HepG2 (cell line): Measurements from ENCODE around the gene ADSS1. TPM values are rescaled to one million over a fixed set of nuclear protein-coding genes. Genes with fewer than 3 reads are reported as not detected.

ENCODE experiments used
- ATAC-seq: fragments of 200-7000 bp; cut with Tn5 transposase; 3 replicates; pipeline ENCODE4 v1.9.1; 2020; ENCODE audit warnings: mild to moderate bottlenecking, moderate library complexity
- BruUV-seq: library from RNA; stranded (reverse); fragments of 400-500 nt; replicated peaks from 2 replicates; lab custom pipeline; 2021; lab: Mats Ljungman, UMichigan
- CTCF ChIA-PET: fragments of 300-600 bp; formaldehyde crosslinking; extraction: SDS; loops from one replicate; lab custom pipeline; 2021; ENCODE audit warnings: low total read pairs, inconsistent platforms, low intra/inter-chr PET ratio; lab: Yijun Ruan, JAX
- POLR2A ChIA-PET: fragments of 350-600 bp; sonication (Branson Sonifier 250); formaldehyde crosslinking; loops from one replicate; lab custom pipeline; 2020; ENCODE audit warnings: antibody characterized with exemption, inconsistent platforms; lab: Yijun Ruan, JAX
- DNase-seq: peaks from one replicate; pipeline ENCODE4 v3.0.0-alpha.2; 2015; ENCODE audit warnings: low spot score
- FAIRE-seq: peaks from 3 replicates; lab custom pipeline; 2011; peaks lifted over from hg19 to GRCh38; lab: Jason Lieb, UNC
- H2AFZ ChIP-seq: one replicate; pipeline ENCODE4 v1.6.1; 2011; ENCODE audit warnings: low read length, inconsistent platforms
- H3K27ac ChIP-seq: fragments of 300-600 bp; 3 replicates; pipeline ENCODE4 v1.8.0; 2011; ENCODE audit warnings: mixed run types, mild to moderate bottlenecking, mixed read lengths, low read length, inconsistent platforms; ENCODE audit not compliant: insufficient read depth; ENCODE audit errors: extremely low read length
- H3K27me3 ChIP-seq, 2 experiments: fragments of 200-600 bp in 1 of 2; 2 replicates in 1 of 2; 3 replicates in 1 of 2; pipeline versions ENCODE4 v1.6.0 to v1.8.0; 2011; ENCODE audit warnings: low read length in 2 of 2, mild to moderate bottlenecking in 2 of 2, moderate library complexity in 2 of 2, inconsistent platforms in 1 of 2; ENCODE audit not compliant: insufficient read depth in 2 of 2, control insufficient read depth in 1 of 2
- H3K36me3 ChIP-seq, 2 experiments: fragments of 200-600 bp in 1 of 2; replicated peaks in 1 of 2; 2 replicates in 1 of 2; 3 replicates in 1 of 2; pipeline versions ENCODE4 v1.5.1 to v1.8.0; 2011; ENCODE audit warnings: low read length in 2 of 2, inconsistent platforms in 1 of 2; ENCODE audit not compliant: insufficient read depth in 2 of 2, control insufficient read depth in 1 of 2
- H3K4me1 ChIP-seq: 2 replicates; pipeline ENCODE4 v1.5.1; 2012; ENCODE audit warnings: low read length, inconsistent platforms; ENCODE audit not compliant: insufficient read depth
- H3K4me2 ChIP-seq: 2 replicates; pipeline ENCODE4 v1.6.0; 2011; ENCODE audit warnings: low read depth, low read length, inconsistent platforms
- H3K4me3 ChIP-seq, 3 experiments: fragments of 200-600 bp in 1 of 3; sonication (generic), shearing (Covaris generic) in 1 of 3; replicated peaks in 1 of 3; 2 replicates each; pipeline ENCODE4 v1.5.1; 2011 to 2016; ENCODE audit warnings: low read length in 3 of 3, inconsistent platforms in 2 of 3, low read depth in 2 of 3, mild to moderate bottlenecking in 2 of 3, control low read depth in 1 of 3, mixed read lengths in 1 of 3; ENCODE audit not compliant: insufficient read depth in 1 of 3
- H3K79me2 ChIP-seq: one replicate; pipeline ENCODE4 v1.6.1; 2011; ENCODE audit warnings: low read length, inconsistent platforms; ENCODE audit not compliant: insufficient read depth
- H3K9ac ChIP-seq: 2 replicates; pipeline ENCODE4 v1.6.0; 2011; ENCODE audit warnings: mild to moderate bottlenecking, low read depth, low read length, inconsistent platforms; ENCODE audit not compliant: insufficient read depth
- H3K9me3 ChIP-seq: 2 replicates; pipeline ENCODE4 v1.5.1; 2012; ENCODE audit warnings: mild to moderate bottlenecking, low read length
- H4K20me1 ChIP-seq: 2 replicates; pipeline ENCODE4 v1.6.0; 2011; ENCODE audit warnings: inconsistent platforms, mild to moderate bottlenecking, low read length, moderate library complexity; ENCODE audit not compliant: insufficient read depth
- ATM ChIP-seq: fragments of 450-650 bp; IDR thresholded peaks from 2 replicates; pipeline ENCODE4 v1.7.1; 2017; ENCODE audit warnings: mild to moderate bottlenecking, borderline replicate concordance
- HDAC2 ChIP-seq: sonication (generic); formaldehyde crosslinking; IDR thresholded peaks from 2 replicates; pipeline ENCODE4 v1.4.0; 2020; ENCODE audit warnings: missing genetic modification reagents
- HNRNPLL ChIP-seq: fragments of 200-400 bp; formaldehyde crosslinking; IDR thresholded peaks from 2 replicates; pipeline ENCODE4 v1.6.1; 2017; ENCODE audit warnings: mild to moderate bottlenecking, low read depth, low read length; ENCODE audit not compliant: poor library complexity, severe bottlenecking
- KAT2B ChIP-seq: fragments of 150-350 bp; IDR thresholded peaks from 2 replicates; pipeline ENCODE4 v1.6.1; 2014; ENCODE audit warnings: low read depth, low read length, borderline replicate concordance
- KLF15 ChIP-seq: sonication (generic); formaldehyde crosslinking; IDR thresholded peaks from 2 replicates; pipeline ENCODE4 v1.8.1; 2023; ENCODE audit warnings: borderline replicate concordance, mild to moderate bottlenecking, inconsistent platforms, missing genetic modification reagents, mixed read lengths
- MAFF ChIP-seq: IDR thresholded peaks from 2 replicates; pipeline ENCODE4 v1.6.1; 2011; ENCODE audit warnings: low read depth, low read length, improper control_type of control experiment
- MTA1 ChIP-seq: sonication (generic); formaldehyde crosslinking; IDR thresholded peaks from 2 replicates; pipeline ENCODE4 v1.4.0; 2020; ENCODE audit warnings: missing genetic modification reagents, mild to moderate bottlenecking, borderline replicate concordance
- NFE2 ChIP-seq: sonication (generic); formaldehyde crosslinking; IDR thresholded peaks from 2 replicates; pipeline ENCODE4 v1.4.0; 2020; ENCODE audit warnings: missing genetic modification reagents
- RCOR2 ChIP-seq: IDR thresholded peaks from 2 replicates; pipeline ENCODE4 v1.6.1; 2016; ENCODE audit warnings: missing biosample characterization, missing genetic modification reagents
- SMARCE1 ChIP-seq: fragments of 450-650 bp; IDR thresholded peaks from 2 replicates; pipeline ENCODE4 v1.6.1; 2017; ENCODE audit warnings: borderline replicate concordance
- SRY ChIP-seq: sonication (generic); formaldehyde crosslinking; IDR thresholded peaks from 2 replicates; pipeline ENCODE4 v1.8.0; 2022; ENCODE audit warnings: mild to moderate bottlenecking, missing genetic modification reagents
- ZKSCAN8 ChIP-seq: IDR thresholded peaks from 2 replicates; pipeline ENCODE4 v1.6.1; 2016; ENCODE audit warnings: borderline replicate concordance, missing genetic modification reagents, missing compliant biosample characterization
- ZNF224 ChIP-seq: sonication (generic); formaldehyde crosslinking; IDR thresholded peaks from 2 replicates; pipeline ENCODE4 v1.5.0; 2020; ENCODE audit warnings: mild to moderate bottlenecking, missing genetic modification reagents
- ZNF44 ChIP-seq: sonication (generic); formaldehyde crosslinking; IDR thresholded peaks from 2 replicates; pipeline ENCODE4 v1.5.1; 2020; ENCODE audit warnings: mild to moderate bottlenecking, missing genetic modification reagents
- ZNF484 ChIP-seq: sonication (generic); formaldehyde crosslinking; IDR thresholded peaks from 2 replicates; pipeline ENCODE4 v1.5.1; 2020; ENCODE audit warnings: mild to moderate bottlenecking, low read depth, missing genetic modification reagents, borderline replicate concordance
- ZNF501 ChIP-seq: sonication (generic); formaldehyde crosslinking; IDR thresholded peaks from 2 replicates; pipeline ENCODE4 v1.5.1; 2020; ENCODE audit warnings: mild to moderate bottlenecking, moderate library complexity, missing genetic modification reagents
- ZNF543 ChIP-seq: sonication (generic); formaldehyde crosslinking; IDR thresholded peaks from 2 replicates; pipeline ENCODE4 v1.4.0; 2020; ENCODE audit warnings: mild to moderate bottlenecking, missing genetic modification reagents
- ZNF552 ChIP-seq: sonication (generic); formaldehyde crosslinking; IDR thresholded peaks from 2 replicates; pipeline ENCODE4 v1.9.0; 2022; ENCODE audit warnings: missing genetic modification reagents, mild to moderate bottlenecking, borderline replicate concordance
- ZNF557 ChIP-seq: sonication (generic); formaldehyde crosslinking; IDR thresholded peaks from 2 replicates; pipeline ENCODE4 v1.4.0; 2020; ENCODE audit warnings: missing genetic modification reagents
- WGBS: methylation state at CpG from one replicate; pipeline ENCODE4 v1.1.6; 2017; ENCODE audit warnings: low lambda C conversion rate; 5-methylcytosine and 5-hydroxymethylcytosine counted together
- in situ Hi-C: cut with HindIII; loops from 2 replicates; pipeline ENCODE4 v1.10.0; 2017; ENCODE audit warnings: low pct_unique_long_range_greater_than_20kb; ENCODE audit not compliant: extremely low pct_ligation_motif_present
- intact Hi-C: fragments of 100-400 bp; cut with micrococcal nuclease; formaldehyde crosslinking; loops from one replicate; pipeline ENCODE4 v1.10.0; 2022; ENCODE audit not compliant: unreplicated experiment
- polyA plus RNA-seq, 8 experiments: library from polyadenylated mRNA; depleted of rRNA in 3 of 8; stranded (reverse) in 7 of 8; unstranded in 1 of 8; fragments of >200 nt; fragmentation: Illumina TruSeq in 4 of 8; extraction: Trizol in 4 of 8; gene quantifications; 2 replicates each; pipeline versions ENCODE4 v1.2.1 to v1.2.3, GENCODE V29; 2011 to 2016; ENCODE audit warnings: low read depth in 4 of 8, missing spikeins in 1 of 8, mixed read lengths in 1 of 8; ENCODE audit not compliant: insufficient read depth in 1 of 8
- total RNA-seq, 5 experiments: library from RNA; depleted of rRNA; stranded (reverse); fragments of >200 nt; fragmentation: Illumina TruSeq; extraction: Trizol; gene quantifications; 2 replicates each; pipeline ENCODE4 v1.2.3, GENCODE V29; 2016; ENCODE audit warnings: low read depth in 1 of 5
- TF ChIP-seq, protein P1 (sequence below): sonication (generic); formaldehyde crosslinking; IDR thresholded peaks from 2 replicates; pipeline ENCODE4 v1.8.1; 2023; ENCODE audit warnings: mild to moderate bottlenecking, missing genetic modification reagents
- TF ChIP-seq, protein P2 (sequence below): sonication (generic); formaldehyde crosslinking; IDR thresholded peaks from 2 replicates; pipeline ENCODE4 v1.5.0; 2020; ENCODE audit warnings: mild to moderate bottlenecking, missing genetic modification reagents

ADSS1 gene
- total and polyA plus RNA-seq, 2 of the 13 experiments (the other 11 are each of a cell fraction or from before 2014, with no cell fraction given): 1.0 to 36.7 TPM

DNA sequence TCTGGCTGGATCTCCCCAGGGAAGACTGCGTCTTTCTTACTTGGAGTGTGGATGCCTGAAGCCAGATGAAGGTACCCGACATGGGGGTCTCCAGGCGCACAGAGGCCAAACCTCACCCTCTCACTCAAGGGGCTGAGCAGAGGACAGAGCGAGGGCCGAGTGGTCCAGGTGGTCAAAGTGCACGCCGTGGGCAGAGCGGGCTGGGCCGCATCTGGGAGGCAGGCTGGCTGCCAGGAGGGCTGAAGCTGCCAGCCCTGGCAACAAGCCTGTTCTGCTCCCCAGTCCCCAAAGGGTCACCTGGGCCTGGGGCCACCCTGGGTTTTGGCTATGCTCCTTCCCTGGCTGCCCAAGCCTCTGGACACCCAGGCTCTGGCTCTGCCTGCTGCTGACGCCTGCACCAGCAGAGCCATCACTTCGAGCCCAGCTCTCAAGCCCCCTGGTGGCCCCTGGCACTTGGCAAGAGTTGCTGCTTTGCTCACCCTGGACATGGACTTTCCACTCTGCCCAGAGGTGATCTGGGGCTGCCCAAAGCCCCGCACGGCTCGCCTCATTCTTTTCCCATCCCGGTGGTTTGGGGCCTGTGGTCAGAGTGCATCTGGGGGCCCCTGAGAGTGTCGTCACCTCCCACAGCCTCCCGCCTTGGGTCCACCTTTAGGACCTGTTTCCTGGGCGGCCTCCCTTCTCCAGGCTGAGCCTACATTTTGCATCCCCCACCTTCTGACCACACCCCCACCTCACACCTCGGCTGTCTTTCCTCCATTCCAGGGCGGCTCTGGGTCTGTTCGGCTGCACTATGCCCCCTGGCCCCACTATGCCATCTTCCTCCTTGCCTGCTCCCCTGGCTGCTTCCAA lies 2.8 kb downstream of the ADSS1 start:
- Histone ChIP-seq H3K27ac (peak overlapping the region; percentile 33), H3K4me1 (peaks cover 69% of the 10 kb centered on the region), H2AFZ (no peak overlapping the region), H3K27me3 (peaks cover 0 to 3% of the 10 kb centered on the region in 2 experiments; a peak in 1 of 5 replicates), H3K36me3 (no peaks in the 10 kb centered on the region), H3K79me2 (no peaks in the 10 kb centered on the region), H4K20me1 (no peaks in the 10 kb centered on the region), H3K4me2 (peak overlapping the region; percentile 96), H3K9ac (peak overlapping the region; percentile 34; the same call in 1 of the 2 replicates), H3K9me3 (no peaks in the 10 kb centered on the region), H3K4me3 (peak overlapping the region in 1 of 3 experiments; percentile 90; a peak in 2 of 6 replicates)
- CTCF ChIA-PET: no interaction called here
- POLR2A ChIA-PET: interaction anchor here (0.7 to 3.3 kb wide), 7 partner anchors 9 to 138 kb away, joined by 3 to 18 read pairs (median 9); partner anchors contain the start of genes CEP170B and SIVA1
- intact Hi-C loops: loop anchor here (1.0 kb wide), 1 partner anchor 22 kb away; no protein-coding TSS in a partner anchor
- peak; percentile 58 for ATAC-seq
- BruUV-seq: no TSS peak
- in situ Hi-C loops: no loop called here
- 5% methylated on average over 9 of the region's 21 CpGs for whole genome bisulfite sequencing
- DNase-seq: peak; percentile 74
- no peak for FAIRE-seq
- TF ChIP-seq, protein P1, sequence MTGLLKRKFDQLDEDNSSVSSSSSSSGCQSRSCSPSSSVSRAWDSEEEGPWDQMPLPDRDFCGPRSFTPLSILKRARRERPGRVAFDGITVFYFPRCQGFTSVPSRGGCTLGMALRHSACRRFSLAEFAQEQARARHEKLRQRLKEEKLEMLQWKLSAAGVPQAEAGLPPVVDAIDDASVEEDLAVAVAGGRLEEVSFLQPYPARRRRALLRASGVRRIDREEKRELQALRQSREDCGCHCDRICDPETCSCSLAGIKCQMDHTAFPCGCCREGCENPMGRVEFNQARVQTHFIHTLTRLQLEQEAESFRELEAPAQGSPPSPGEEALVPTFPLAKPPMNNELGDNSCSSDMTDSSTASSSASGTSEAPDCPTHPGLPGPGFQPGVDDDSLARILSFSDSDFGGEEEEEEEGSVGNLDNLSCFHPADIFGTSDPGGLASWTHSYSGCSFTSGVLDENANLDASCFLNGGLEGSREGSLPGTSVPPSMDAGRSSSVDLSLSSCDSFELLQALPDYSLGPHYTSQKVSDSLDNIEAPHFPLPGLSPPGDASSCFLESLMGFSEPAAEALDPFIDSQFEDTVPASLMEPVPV (CRISPR knock-in tag): no peak
- TF ChIP-seq ZNF224 (CRISPR knock-in tag) (no peak), ZNF501 (CRISPR knock-in tag) (no peak; the same call in 1 of the 2 replicates), HNRNPLL (no peak), MAFF (no peak), ZNF543 (peak; percentile 59), HDAC2 (0 out of 2 replicates have a peak, but pooled peaks have one; percentile 32), ZKSCAN8 (CRISPR knock-in tag) (no peak), SRY (no peak), ZNF44 (CRISPR knock-in tag) (no peak), ATM (no peak), ZNF552 (CRISPR knock-in tag) (no peak), NFE2 (CRISPR knock-in tag) (no peak), MTA1 (peak; percentile 74; the same call in 1 of the 2 replicates), ZNF484 (CRISPR knock-in tag) (no peak), RCOR2 (CRISPR knock-in tag) (no peak), KAT2B (no peak), ZNF557 (CRISPR knock-in tag) (no peak), SMARCE1 (no peak), KLF15 (no peak)
- TF ChIP-seq, protein P2, sequence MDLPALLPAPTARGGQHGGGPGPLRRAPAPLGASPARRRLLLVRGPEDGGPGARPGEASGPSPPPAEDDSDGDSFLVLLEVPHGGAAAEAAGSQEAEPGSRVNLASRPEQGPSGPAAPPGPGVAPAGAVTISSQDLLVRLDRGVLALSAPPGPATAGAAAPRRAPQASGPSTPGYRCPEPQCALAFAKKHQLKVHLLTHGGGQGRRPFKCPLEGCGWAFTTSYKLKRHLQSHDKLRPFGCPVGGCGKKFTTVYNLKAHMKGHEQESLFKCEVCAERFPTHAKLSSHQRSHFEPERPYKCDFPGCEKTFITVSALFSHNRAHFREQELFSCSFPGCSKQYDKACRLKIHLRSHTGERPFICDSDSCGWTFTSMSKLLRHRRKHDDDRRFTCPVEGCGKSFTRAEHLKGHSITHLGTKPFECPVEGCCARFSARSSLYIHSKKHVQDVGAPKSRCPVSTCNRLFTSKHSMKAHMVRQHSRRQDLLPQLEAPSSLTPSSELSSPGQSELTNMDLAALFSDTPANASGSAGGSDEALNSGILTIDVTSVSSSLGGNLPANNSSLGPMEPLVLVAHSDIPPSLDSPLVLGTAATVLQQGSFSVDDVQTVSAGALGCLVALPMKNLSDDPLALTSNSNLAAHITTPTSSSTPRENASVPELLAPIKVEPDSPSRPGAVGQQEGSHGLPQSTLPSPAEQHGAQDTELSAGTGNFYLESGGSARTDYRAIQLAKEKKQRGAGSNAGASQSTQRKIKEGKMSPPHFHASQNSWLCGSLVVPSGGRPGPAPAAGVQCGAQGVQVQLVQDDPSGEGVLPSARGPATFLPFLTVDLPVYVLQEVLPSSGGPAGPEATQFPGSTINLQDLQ (CRISPR knock-in tag): no peak
